Stimulated activated naive CD4-positive, alpha-beta T cell (primary cell): ENCODE data around the gene ZP3.
"Not testable (repeated sequence)": the region's sequence is repeated elsewhere in the genome, so short reads cannot be mapped to it uniquely, and the experiment has no call there.

Experiments used
- DNase-seq, 6 experiments: peaks; one replicate each; lab custom pipeline; 2025; lab: John Stamatoyannopoulos, UW

Gene ZP3

GRCh38 chr7:76485822-76486610 lies 61.3 kb downstream of the ZP3 start:
- not testable (repeated sequence) for DNase-seq

GRCh38 chr7:76486618-76487017 lies 61.9 kb downstream of the ZP3 start:
- DNase-seq, result not testable (repeated sequence)

GRCh38 chr7:76487969-76488368 lies 63.2 kb downstream of the ZP3 start:
- DNase-seq, result not testable (repeated sequence)
